Body of pancreas (tissue), 4 donors: ENCODE measurements around the gene MYL4. TPM values are rescaled to one million over a fixed set of nuclear protein-coding genes. Genes with fewer than 3 reads are reported as not detected.
A peak's percentile ranks its signal among the peaks of the same experiment; 100 is the strongest.

ENCODE experiments used
- ATAC-seq: fragments of 150-250 bp; one replicate; pipeline ENCODE4 v1.9.1; 2016
- DNase-seq, 4 donors: peaks; one replicate each; pipeline ENCODE4 v3.0.0-alpha.2; 2019
- H3K27ac ChIP-seq, 4 donors: fragments of 200-600 bp; sonication (generic); 1 replicate in 3 of 4; 2 replicates in 1 of 4; pipeline versions ENCODE4 v1.5.1 to v1.6.1; 2016 to 2019; ENCODE audit warnings: mild to moderate bottlenecking in 1 of 4, mixed read lengths in 1 of 4, moderate library complexity in 1 of 4
- H3K27me3 ChIP-seq, 2 donors: fragments of 200-600 bp; sonication (generic); one replicate each; pipeline ENCODE4 v1.6.0; 2016; ENCODE audit warnings: mild to moderate bottlenecking in 1 of 2
- H3K36me3 ChIP-seq, 2 donors: fragments of 200-600 bp; sonication (generic); replicated peaks in 1 of 2; 2 replicates each; pipeline ENCODE4 v1.5.1; 2016; ENCODE audit warnings: low read depth in 2 of 2; ENCODE audit not compliant: insufficient read depth in 1 of 2
- H3K4me1 ChIP-seq: fragments of 200-600 bp; sonication (generic); one replicate; pipeline ENCODE4 v1.6.0; 2016
- H3K4me3 ChIP-seq, 2 donors: fragments of 200-600 bp; sonication (generic); 1 replicate in 1 of 2; 2 replicates in 1 of 2; pipeline ENCODE4 v1.5.1; 2016 to 2019
- H3K9me3 ChIP-seq, 3 donors: fragments of 200-600 bp; sonication (generic); 1 replicate in 2 of 3; 2 replicates in 1 of 3; pipeline ENCODE4 v1.5.1; 2016
- CTCF ChIP-seq, 7 experiments: fragments of 450-650 bp in 4 of 7; fragments of 200-600 bp in 3 of 7; sonication (generic) in 3 of 7; IDR thresholded peaks; one replicate each; pipeline ENCODE4 v1.5.1; 2016 to 2019; ENCODE audit warnings: antibody characterized with exemption in 7 of 7
- POLR2A ChIP-seq, 3 donors: fragments of 450-650 bp; IDR thresholded peaks; one replicate each; pipeline ENCODE4 v1.6.1; 2016; ENCODE audit warnings: antibody characterized with exemption in 3 of 3, mild to moderate bottlenecking in 2 of 3
- WGBS, 2 donors: methylation state at CpG; one replicate each; pipeline ENCODE4 v1.1.5; 2017; 5-methylcytosine and 5-hydroxymethylcytosine counted together
- intact Hi-C: fragments of 100-400 bp; cut with DNase I; formaldehyde crosslinking; loops from one replicate; pipeline ENCODE4 v1.15.1; 2023
- total RNA-seq, 2 donors: library from RNA; depleted of rRNA; stranded (reverse); fragments of >200 nt; gene quantifications; one replicate each; pipeline ENCODE4 v1.1.0, GENCODE V29; 2016

The MYL4 gene
- total RNA-seq, 2 donors from 2014 or later, result not detected

DNA sequence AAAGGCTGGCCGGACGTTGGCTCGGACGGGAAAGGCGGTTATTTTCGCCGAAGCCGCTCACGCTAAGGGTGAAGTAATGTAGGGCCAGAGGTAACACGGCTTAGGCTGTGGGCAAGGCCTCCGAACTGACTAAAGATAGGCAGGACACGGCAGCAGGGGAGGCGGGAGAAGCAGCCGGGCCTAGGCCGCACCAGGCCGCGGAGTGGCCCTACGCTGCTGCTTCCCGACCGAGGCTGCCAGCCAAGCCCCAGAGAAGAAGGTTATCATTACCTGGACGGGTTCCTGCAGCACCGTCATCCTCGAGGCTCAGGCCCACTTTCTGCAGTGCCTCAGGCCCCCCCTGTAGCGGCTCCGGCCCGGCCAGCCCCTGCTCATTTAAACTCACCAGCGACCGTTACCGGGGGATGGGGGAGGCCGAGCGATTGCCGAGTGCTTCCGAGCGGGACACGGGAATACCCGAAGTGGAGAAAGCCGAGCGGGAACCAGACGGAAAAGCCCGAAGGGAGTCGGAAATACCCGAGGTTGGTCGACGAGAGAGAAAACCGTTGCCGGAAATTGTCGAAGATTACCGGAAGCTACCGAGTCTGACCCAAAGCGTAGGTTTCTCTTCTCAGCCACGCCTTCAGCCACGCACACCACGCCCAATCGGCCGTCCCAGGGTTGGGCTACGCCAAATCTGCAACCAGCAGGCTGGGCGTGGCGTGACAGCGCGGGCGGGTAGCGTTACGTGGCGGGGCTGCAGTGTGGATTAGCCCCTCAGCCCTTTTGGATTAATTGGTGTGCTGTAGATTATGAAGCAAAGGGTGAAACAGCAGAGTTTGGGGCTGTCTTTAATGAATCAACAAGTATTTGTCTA, 20.0 kb upstream of the MYL4 start, which contains the start of gene CDC27:
TSS of gene CDC27 (minus strand) at position 420 of the 856 bp plus-strand sequence. CDS start at position 297, 123 bp downstream.
- H3K27me3 ChIP-seq, result no peaks in the 10 kb centered on the region
- no peaks in the 10 kb centered on the region for H3K36me3 ChIP-seq
- intact Hi-C loops, result no loop called here
- DNase-seq (peak; percentile 100), ATAC-seq (peak; percentile 98)
- H3K9me3 ChIP-seq, result no peaks in the 10 kb centered on the region
- H3K4me1 ChIP-seq, result peaks cover 24% of the 10 kb centered on the region
- H3K27ac ChIP-seq, result peak within 1 kb of the TSS; percentile 79 to 94 (median 92)
- 0% methylated on average over 17 to 64 of the region's 64 CpGs for WGBS, 2 donors
- peak within 1 kb of the TSS; percentile 48 to 87 for H3K4me3 ChIP-seq
- TF ChIP-seq CTCF (IDR thresholded peaks at IDR 0.05), result peak in 2 of 7 experiments; percentile 6 to 18
- peak; percentile 19 to 73 (median 65) for TF ChIP-seq POLR2A (IDR thresholded peaks at IDR 0.05)

- intact Hi-C loops, result no loop called here
- Histone ChIP-seq H3K9me3 (no peaks in the 10 kb centered on the region), H3K27ac (peak overlapping the region; percentile 9 to 94 (median 76)), H3K27me3 (no peaks in the 10 kb centered on the region), H3K36me3 (no peaks in the 10 kb centered on the region), H3K4me1 (peaks cover 24% of the 10 kb centered on the region), H3K4me3 (no peak overlapping the region)
- DNase-seq (no peak), ATAC-seq (no peak)
- TF ChIP-seq POLR2A (IDR thresholded peaks at IDR 0.05), result no peak
- peak in 1 of 7 experiments; percentile 2 for TF ChIP-seq CTCF (IDR thresholded peaks at IDR 0.05)
- 26 to 27% methylated on average over 5 of the region's 5 CpGs for WGBS, 2 donors
Observed at GRCh38 chr17:47189732-47190237, 19.4 kb upstream of the MYL4 start.

GRCh38 chr17:47190243-47190642, 18.9 kb upstream of the MYL4 start:
- no peak for TF ChIP-seq CTCF (IDR thresholded peaks at IDR 0.05)
- H3K36me3 ChIP-seq, result no peaks in the 10 kb centered on the region
- no peaks in the 10 kb centered on the region for H3K9me3 ChIP-seq
- intact Hi-C loops, result no loop called here
- H3K27ac ChIP-seq, result no peak overlapping the region
- no peak for DNase-seq
- WGBS, 2 donors, result 99% methylated on average over 4 of the region's 4 CpGs
- ATAC-seq, result no peak
- H3K27me3 ChIP-seq, result no peaks in the 10 kb centered on the region
- peaks cover 24% of the 10 kb centered on the region for H3K4me1 ChIP-seq
- H3K4me3 ChIP-seq, result no peak overlapping the region

- intact Hi-C loops, result no loop called here
- 92 to 100% methylated on average over 1 of the region's 1 CpG for WGBS, 2 donors
Observed at GRCh38 chr17:47190770-47191169, 18.4 kb upstream of the MYL4 start.

More at GRCh38 chr17:47190770-47191169, 18.4 kb upstream of the MYL4 start:
- ATAC-seq, result no peak
- TF ChIP-seq POLR2A (IDR thresholded peaks at IDR 0.05) (no peak), CTCF (IDR thresholded peaks at IDR 0.05) (no peak)
- Histone ChIP-seq H3K4me1 (peaks cover 24% of the 10 kb centered on the region), H3K27me3 (no peaks in the 10 kb centered on the region), H3K36me3 (no peaks in the 10 kb centered on the region), H3K9me3 (no peaks in the 10 kb centered on the region), H3K4me3 (no peak overlapping the region), H3K27ac (no peak overlapping the region)
- DNase-seq, result no peak
